Colonic mucosa (tissue), 4 donors: ENCODE data around the gene PAH. TPM values are rescaled to one million over a fixed set of nuclear protein-coding genes. Genes with fewer than 3 reads are reported as not detected.
"Not testable (repeated sequence)": the region's sequence is repeated elsewhere in the genome, so short reads cannot be mapped to it uniquely, and the experiment has no call there.

Source experiments
- DNase-seq: peaks from one replicate; pipeline ENCODE4 v3.0.0-alpha.2; 2020
- H3K27ac ChIP-seq: fragments of 200-600 bp; one replicate; pipeline ENCODE4 v1.8.0; 2021
- H3K27me3 ChIP-seq: fragments of 200-600 bp; one replicate; pipeline ENCODE4 v1.8.0; 2021
- H3K36me3 ChIP-seq: fragments of 200-600 bp; one replicate; pipeline ENCODE4 v1.8.0; 2021
- H3K4me1 ChIP-seq: fragments of 200-600 bp; one replicate; pipeline ENCODE4 v1.8.0; 2021; ENCODE audit warnings: mild to moderate bottlenecking
- H3K4me3 ChIP-seq: fragments of 200-600 bp; one replicate; pipeline ENCODE4 v1.8.0; 2021
- H3K9ac ChIP-seq, 2 donors: one replicate each; pipeline ENCODE4 v1.7.0; 2013; ENCODE audit warnings: control low read depth in 2 of 2, low read depth in 2 of 2, low read length in 2 of 2
- H3K9me3 ChIP-seq: fragments of 200-600 bp; one replicate; pipeline ENCODE4 v1.8.0; 2021
- intact Hi-C: fragments of 100-400 bp; cut with DNase I; formaldehyde crosslinking; loops from one replicate; pipeline ENCODE4 v1.14.1; 2022
- total RNA-seq, 2 donors: library from RNA; stranded (reverse); fragmentation: NEBNext Ultra II Directional in 1 of 2; extraction: Animal tissue kit (Norgen Biotek cat#: 25700) in 1 of 2; gene quantifications; one replicate each; pipeline ENCODE4 v1.2.1, GENCODE V29; 2021
- TF ChIP-seq, protein P1 (sequence below): fragments of 200-600 bp; IDR thresholded peaks from one replicate; pipeline ENCODE4 v1.8.0; 2022; ENCODE audit warnings: antibody characterized with exemption, mild to moderate bottlenecking
- donor health status: healthy.
- donor health status: DM: no; HTN: no; CAD: no.
- donor health status: DM: no; HTN: no; CAD: no.

The PAH gene
- total RNA-seq, 2 donors from 2014 or later, result 0.11 to 1.3 TPM

DNA sequence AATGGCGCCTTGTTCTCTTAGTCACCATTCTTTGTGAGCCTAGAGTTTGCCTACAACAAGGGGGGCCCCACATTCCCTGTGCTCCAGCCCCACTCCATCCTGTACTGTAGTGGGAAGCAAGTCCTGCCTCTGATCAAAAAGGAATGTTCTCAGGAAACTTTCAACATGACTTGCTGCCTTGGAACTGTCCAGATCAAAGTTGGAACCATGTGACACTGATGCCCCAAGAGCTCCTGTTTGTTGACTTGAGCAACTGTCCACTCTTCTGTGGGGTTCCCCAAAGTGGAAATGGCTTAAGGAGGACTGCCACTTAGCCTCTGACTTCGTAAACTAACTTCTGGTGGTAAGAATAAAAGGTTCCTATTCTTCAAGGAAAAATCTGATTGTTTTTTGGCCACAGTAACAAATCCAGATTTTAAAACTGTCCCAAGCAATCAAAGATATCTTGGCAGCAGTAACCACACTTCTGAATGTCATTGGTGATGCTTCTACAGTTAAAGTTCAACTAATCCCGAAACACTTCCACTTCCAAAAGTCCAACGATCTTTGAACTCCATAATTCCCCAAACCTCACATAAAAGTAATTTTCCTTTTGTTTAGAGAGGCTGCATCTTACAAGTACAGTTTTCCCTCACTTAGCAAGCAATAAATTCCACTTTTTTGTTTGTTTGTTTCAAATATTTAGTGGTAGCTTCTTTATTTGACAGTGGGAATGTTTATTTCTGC, 67.2 kb downstream of the PAH start:
- no peaks in the 10 kb centered on the region for H3K36me3 ChIP-seq
- no peak for DNase-seq
- intact Hi-C loops, result no loop called here

DNA sequence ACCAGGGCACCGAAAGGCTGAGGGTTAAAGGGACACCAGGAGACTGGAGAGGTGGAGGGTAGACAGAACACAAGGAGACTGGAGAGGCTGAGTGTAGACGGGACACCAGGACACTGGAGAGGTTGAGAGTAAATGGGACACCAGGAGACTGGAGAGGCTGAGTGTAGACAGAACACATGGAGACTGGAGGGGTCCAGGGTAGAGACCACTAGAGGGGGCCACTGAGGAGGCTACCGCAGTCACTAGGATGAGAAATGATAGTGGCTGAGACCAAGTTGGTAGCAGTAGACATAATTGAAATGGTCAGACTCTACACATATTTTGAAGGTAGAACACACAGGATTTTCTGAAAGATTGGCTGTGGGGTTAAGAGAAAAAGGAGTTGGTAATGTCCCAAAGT, 68.2 kb downstream of the PAH start:
- TF ChIP-seq, protein P1, sequence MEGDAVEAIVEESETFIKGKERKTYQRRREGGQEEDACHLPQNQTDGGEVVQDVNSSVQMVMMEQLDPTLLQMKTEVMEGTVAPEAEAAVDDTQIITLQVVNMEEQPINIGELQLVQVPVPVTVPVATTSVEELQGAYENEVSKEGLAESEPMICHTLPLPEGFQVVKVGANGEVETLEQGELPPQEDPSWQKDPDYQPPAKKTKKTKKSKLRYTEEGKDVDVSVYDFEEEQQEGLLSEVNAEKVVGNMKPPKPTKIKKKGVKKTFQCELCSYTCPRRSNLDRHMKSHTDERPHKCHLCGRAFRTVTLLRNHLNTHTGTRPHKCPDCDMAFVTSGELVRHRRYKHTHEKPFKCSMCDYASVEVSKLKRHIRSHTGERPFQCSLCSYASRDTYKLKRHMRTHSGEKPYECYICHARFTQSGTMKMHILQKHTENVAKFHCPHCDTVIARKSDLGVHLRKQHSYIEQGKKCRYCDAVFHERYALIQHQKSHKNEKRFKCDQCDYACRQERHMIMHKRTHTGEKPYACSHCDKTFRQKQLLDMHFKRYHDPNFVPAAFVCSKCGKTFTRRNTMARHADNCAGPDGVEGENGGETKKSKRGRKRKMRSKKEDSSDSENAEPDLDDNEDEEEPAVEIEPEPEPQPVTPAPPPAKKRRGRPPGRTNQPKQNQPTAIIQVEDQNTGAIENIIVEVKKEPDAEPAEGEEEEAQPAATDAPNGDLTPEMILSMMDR, result no peak
- Histone ChIP-seq H3K4me3 (no peak overlapping the region), H3K36me3 (no peaks in the 10 kb centered on the region), H3K9me3 (no peaks in the 10 kb centered on the region), H3K27me3 (no peaks in the 10 kb centered on the region), H3K27ac (no peak overlapping the region), H3K9ac (no peak overlapping the region), H3K4me1 (no peaks in the 10 kb centered on the region)
- no peak for DNase-seq
- intact Hi-C loops, result no loop called here

More for the DNA sequence above, 67.2 kb downstream of the PAH start:
- TF ChIP-seq, protein P1, result no peak
- Histone ChIP-seq H3K4me1 (no peaks in the 10 kb centered on the region), H3K4me3 (no peak overlapping the region), H3K27me3 (no peaks in the 10 kb centered on the region), H3K27ac (no peak overlapping the region), H3K9me3 (no peaks in the 10 kb centered on the region), H3K9ac (no peak overlapping the region)

DNA sequence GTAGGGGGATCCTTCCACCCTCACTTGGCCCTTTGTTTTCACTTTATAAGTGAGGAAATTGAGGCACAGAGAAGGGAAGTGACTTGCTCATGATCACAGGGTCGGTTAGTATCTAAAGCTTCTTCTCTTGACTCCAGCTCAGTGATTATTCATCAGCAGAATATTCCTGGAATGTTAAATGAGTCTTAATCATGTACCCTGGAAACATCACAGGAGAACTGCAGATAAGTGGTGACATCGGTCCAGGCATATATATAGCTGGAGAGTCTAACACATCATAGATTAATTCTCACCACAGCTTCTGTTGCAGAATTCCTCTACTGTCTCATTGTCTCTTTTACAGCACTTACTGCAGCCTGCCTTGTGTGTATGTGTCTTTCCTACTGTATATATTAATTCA, 69.9 kb downstream of the PAH start:
- intact Hi-C loops, result no loop called here
- H3K4me1 ChIP-seq, result no peaks in the 10 kb centered on the region
- no peak overlapping the region for H3K4me3 ChIP-seq
- H3K9ac ChIP-seq, result no peak overlapping the region
- H3K9me3 ChIP-seq, result no peaks in the 10 kb centered on the region
- TF ChIP-seq, protein P1, result no peak
- H3K36me3 ChIP-seq, result no peaks in the 10 kb centered on the region
- no peaks in the 10 kb centered on the region for H3K27me3 ChIP-seq
- no peak for DNase-seq
- no peak overlapping the region for H3K27ac ChIP-seq

DNA sequence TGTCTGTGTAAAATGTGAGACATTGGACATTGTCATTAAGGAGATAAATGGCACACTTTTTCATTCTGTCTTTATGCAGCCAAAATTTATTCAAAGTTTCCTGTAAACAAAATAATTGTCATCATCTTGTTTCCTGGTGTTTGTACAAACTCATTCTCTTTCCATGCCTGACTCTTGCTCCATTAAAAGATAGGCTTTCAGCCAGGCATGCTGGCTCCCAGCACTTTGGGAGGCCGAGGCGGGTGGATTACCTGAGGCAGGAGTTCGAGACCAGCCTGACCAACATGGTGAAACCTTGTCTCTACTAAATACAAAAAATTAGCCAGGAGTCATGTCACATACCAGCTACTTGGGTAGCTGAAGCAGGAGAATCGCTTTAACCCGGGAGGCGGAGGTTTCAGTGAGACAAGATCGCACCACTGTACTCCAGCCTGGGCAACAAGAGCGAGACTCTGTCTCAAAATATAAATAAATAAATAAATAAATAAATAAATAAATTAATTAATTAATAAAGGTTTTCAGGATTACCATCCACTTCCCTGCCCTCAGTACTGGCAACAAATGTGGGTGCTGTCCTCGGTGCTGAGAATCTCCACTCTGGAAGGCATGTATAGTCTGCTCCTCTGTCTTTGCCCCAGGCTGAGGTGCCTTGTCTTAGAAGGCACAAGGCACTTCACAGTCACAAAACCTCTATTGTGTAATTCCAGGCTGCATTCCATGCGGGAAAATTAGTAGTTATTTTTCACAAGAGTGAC, 83.2 kb downstream of the PAH start:
- TF ChIP-seq, protein P1, result no peak
- DNase-seq, result no peak

DNA sequence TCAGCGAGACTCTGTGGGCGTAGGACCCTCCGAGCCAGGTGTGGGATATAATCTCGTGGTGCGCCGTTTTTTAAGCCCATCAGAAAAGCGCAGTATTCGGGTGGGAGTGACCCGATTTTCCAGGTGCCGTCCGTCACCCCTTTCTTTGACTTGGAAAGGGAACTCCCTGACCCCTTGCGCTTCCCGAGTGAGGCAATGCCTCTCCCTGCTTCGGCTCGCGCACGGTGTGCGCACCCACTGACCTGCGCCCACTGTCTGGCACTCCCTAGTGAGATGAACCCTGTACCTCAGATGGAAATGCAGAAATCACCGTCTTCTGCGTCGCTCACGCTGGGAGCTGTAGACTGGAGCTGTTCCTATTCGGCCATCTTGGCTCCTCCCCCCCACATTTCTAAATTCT, 84.2 kb downstream of the PAH start:
- H3K36me3 ChIP-seq, H3K27me3 ChIP-seq, H3K27ac ChIP-seq, H3K9me3 ChIP-seq, H3K4me3 ChIP-seq, DNase-seq, intact Hi-C loops, H3K4me1 ChIP-seq, H3K9ac ChIP-seq: not testable (repeated sequence)

More for the DNA sequence above, 83.2 kb downstream of the PAH start:
- intact Hi-C loops, result no loop called here
- H3K27ac ChIP-seq, result no peak overlapping the region
- H3K9ac ChIP-seq, result no peak overlapping the region
- H3K4me1 ChIP-seq, result no peaks in the 10 kb centered on the region
- no peaks in the 10 kb centered on the region for H3K9me3 ChIP-seq
- no peak overlapping the region for H3K4me3 ChIP-seq
- H3K36me3 ChIP-seq, result no peaks in the 10 kb centered on the region
- no peaks in the 10 kb centered on the region for H3K27me3 ChIP-seq
